Measurements from ENCODE around the gene TBATA. TPM values are rescaled to one million over a fixed set of nuclear protein-coding genes. Genes with fewer than 3 reads are reported as not detected.

The TBATA gene
- polyA plus RNA-seq, 1 donor (not counting 4 experiments of a cell fraction or from before 2014, with no cell fraction given), result not detected

DNA sequence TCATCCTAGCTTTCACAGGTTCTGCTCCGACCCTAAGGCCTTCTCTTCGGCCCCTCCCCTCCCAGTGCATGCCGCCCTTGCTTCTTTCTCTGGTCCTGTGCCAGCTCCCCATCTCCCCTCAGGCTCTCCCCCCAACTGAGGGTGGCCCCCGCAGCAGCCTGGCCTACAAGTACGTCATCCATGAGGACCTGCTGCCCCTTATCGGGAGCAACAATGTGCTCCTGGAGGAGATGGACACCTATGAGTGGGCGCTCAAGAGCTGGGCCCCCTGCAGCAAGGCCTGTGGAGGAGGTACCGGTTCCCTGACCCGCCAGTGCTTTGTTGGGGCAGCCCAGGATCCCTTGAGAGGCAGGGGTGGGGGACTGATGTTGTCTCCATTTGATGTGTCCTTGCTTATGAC lies 33.8 kb downstream of the TBATA start:
- TF ChIP-seq EZH2 (IDR thresholded peaks at IDR 0.05; ENCODE audit: low read length), result no peak
- TF ChIP-seq CTCF (optimal IDR thresholded peaks at IDR 0.05 in 1 of 3, IDR thresholded peaks at IDR 0.05 in 1 of 3, conservative IDR thresholded peaks at IDR 0.05 in 1 of 3; ENCODE audit: extremely low read depth in 1 of 3, insufficient read depth in 2 of 3, low read length in 3 of 3), result no peak
- no peak for DNase-seq (ENCODE audit: low read depth, low spot score)
- dilution Hi-C loops (cut with MboI; ENCODE audit: extremely low pct_ligation_motif_present, low sequenced_read_pairs), result no loop called here

DNA sequence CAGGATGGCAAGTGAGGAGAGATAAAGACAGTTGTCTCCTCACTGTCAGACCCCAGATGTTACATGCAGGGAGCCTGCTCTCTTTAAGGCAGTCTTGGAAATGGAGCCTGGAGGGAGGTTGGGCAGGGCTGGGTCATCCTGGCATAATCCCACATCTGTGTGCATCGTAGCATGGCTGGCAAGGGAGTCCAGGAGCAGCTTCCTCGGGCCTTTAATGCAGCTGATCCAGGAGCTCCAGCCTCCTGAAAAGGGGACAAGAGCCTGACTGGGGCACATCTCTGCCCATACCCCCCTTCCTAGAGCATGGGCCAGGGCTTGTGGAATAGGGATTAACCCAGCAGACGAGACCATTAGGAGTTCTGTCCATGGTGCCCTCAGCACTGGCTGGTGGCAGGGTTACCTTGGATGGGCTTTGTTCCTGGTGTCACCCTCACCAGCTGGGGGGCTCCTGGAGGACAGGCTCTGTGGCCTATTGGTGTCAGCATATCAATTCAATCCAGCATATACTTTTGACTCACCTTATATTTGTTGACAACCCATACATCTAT lies 34.9 kb downstream of the TBATA start:
- DNase-seq (ENCODE audit: low read depth, low spot score) (no peak), FAIRE-seq (no peak)
- Histone ChIP-seq H3K27ac (ENCODE audit: control insufficient read depth, insufficient read depth, low read length) (no peak overlapping the region), H3K9me3 (ENCODE audit: control insufficient read depth, low read depth, low read length) (no peaks in the 10 kb centered on the region), H3K79me2 (ENCODE audit: control insufficient read depth, insufficient read depth, low read length) (no peaks in the 10 kb centered on the region), H3K9ac (ENCODE audit: control insufficient read depth, extremely low read depth, insufficient read depth, low read length) (no peak overlapping the region), H3K4me3 (ENCODE audit: control insufficient read depth in 2 of 3, extremely low read depth in 1 of 3, insufficient read depth in 2 of 3, low read depth in 1 of 3, low read length in 3 of 3) (no peak overlapping the region), H3K27me3 (ENCODE audit: control insufficient read depth, extremely low read depth, insufficient read depth, low read length) (peaks cover 6% of the 10 kb centered on the region), H3K4me2 (ENCODE audit: control insufficient read depth, extremely low read depth, insufficient read depth, low read depth, low read length) (no peak overlapping the region), H4K20me1 (ENCODE audit: control insufficient read depth, extremely low read depth, insufficient read depth, low read length) (peaks cover 3% of the 10 kb centered on the region), H2AFZ (ENCODE audit: control insufficient read depth, low read length) (no peak overlapping the region), H3K9me1 (ENCODE audit: control insufficient read depth, extremely low read depth, insufficient read depth, low read length) (no peaks in the 10 kb centered on the region), H3K4me1 (ENCODE audit: control insufficient read depth, extremely low read depth, insufficient read depth, low read length) (no peaks in the 10 kb centered on the region), H3K36me3 (ENCODE audit: control insufficient read depth in 2 of 2, extremely low read depth in 1 of 2, insufficient read depth in 2 of 2, low read length in 2 of 2) (no peaks in the 10 kb centered on the region)
- TF ChIP-seq EZH2 (IDR thresholded peaks at IDR 0.05; ENCODE audit: low read length) (no peak), CTCF (optimal IDR thresholded peaks at IDR 0.05 in 1 of 3, IDR thresholded peaks at IDR 0.05 in 1 of 3, conservative IDR thresholded peaks at IDR 0.05 in 1 of 3; ENCODE audit: extremely low read depth in 1 of 3, insufficient read depth in 2 of 3, low read length in 3 of 3) (no peak)
- dilution Hi-C loops (cut with MboI; ENCODE audit: extremely low pct_ligation_motif_present, low sequenced_read_pairs), result no loop called here

More for the DNA sequence above, 33.8 kb downstream of the TBATA start:
- H2AFZ ChIP-seq (ENCODE audit: control insufficient read depth, low read length), result no peak overlapping the region
- peaks cover 3% of the 10 kb centered on the region for H4K20me1 ChIP-seq (ENCODE audit: control insufficient read depth, extremely low read depth, insufficient read depth, low read length)
- no peaks in the 10 kb centered on the region for H3K4me1 ChIP-seq (ENCODE audit: control insufficient read depth, extremely low read depth, insufficient read depth, low read length)
- H3K9me3 ChIP-seq (ENCODE audit: control insufficient read depth, low read depth, low read length), result no peaks in the 10 kb centered on the region
- no peaks in the 10 kb centered on the region for H3K36me3 ChIP-seq (ENCODE audit: control insufficient read depth in 2 of 2, extremely low read depth in 1 of 2, insufficient read depth in 2 of 2, low read length in 2 of 2)
- no peak overlapping the region for H3K27ac ChIP-seq (ENCODE audit: control insufficient read depth, insufficient read depth, low read length)
- no peak overlapping the region for H3K9ac ChIP-seq (ENCODE audit: control insufficient read depth, extremely low read depth, insufficient read depth, low read length)
- H3K79me2 ChIP-seq (ENCODE audit: control insufficient read depth, insufficient read depth, low read length), result no peaks in the 10 kb centered on the region
- no peak for FAIRE-seq
- no peak overlapping the region for H3K4me3 ChIP-seq (ENCODE audit: control insufficient read depth in 2 of 3, extremely low read depth in 1 of 3, insufficient read depth in 2 of 3, low read depth in 1 of 3, low read length in 3 of 3)
- H3K9me1 ChIP-seq (ENCODE audit: control insufficient read depth, extremely low read depth, insufficient read depth, low read length), result no peaks in the 10 kb centered on the region
- H3K4me2 ChIP-seq (ENCODE audit: control insufficient read depth, extremely low read depth, insufficient read depth, low read depth, low read length), result no peak overlapping the region
- peaks cover 2% of the 10 kb centered on the region for H3K27me3 ChIP-seq (ENCODE audit: control insufficient read depth, extremely low read depth, insufficient read depth, low read length)
